PC-9 (cell line): ENCODE results near the gene GDPGP1.

Source experiments
- EZH2 ChIP-seq: fragments of 200-600 bp; sonication (generic); IDR thresholded peaks from 2 replicates; pipeline ENCODE4 v1.8.0; 2017; ENCODE audit warnings: antibody characterized with exemption, low read depth
- TF ChIP-seq, protein P1 (sequence below): fragments of 200-600 bp; sonication (generic); conservative IDR thresholded peaks from 2 replicates; pipeline ENCODE4 v1.6.1; 2017; ENCODE audit warnings: mixed run types, antibody characterized with exemption, mild to moderate bottlenecking, moderate library complexity

DNA sequence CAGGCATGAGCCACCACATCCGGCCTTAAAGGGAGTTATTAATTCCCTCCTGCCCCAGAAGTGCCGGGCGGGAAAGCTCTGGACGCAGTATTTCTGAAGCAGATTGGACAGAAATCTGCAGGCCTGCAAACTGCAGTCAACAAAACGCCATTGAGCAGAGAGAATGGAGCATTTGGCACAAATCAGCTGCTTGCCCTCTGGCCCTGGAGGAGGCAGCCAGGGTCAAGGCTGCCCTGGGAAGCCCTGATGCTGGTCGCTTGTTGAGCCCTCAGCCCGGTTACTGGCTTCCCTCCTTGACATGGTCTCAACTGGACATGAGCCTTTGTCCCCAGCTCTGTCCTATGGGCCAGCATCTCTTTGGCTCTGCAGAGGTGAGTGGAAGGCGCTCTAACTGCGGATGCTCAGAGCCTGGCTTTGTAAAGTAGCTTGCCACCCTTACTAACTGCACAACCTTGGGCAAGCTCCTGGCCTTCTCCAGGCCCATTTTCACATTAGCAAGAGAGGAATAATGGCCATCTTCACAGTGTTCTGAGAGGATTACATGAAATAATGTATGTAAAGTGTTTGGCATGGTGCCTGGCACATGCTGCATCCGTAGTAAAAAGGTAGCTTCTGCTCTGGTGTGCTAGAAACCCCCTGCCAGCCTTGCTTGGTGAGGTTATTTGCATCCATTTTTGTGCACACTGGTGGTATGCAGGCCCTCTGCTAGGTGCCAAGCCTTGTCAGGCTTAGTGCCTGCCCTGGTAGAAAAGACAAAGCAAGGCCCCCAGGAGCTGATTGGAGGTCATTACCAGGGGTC is 28.8 kb upstream of the GDPGP1 start:
- TF ChIP-seq, protein P1, sequence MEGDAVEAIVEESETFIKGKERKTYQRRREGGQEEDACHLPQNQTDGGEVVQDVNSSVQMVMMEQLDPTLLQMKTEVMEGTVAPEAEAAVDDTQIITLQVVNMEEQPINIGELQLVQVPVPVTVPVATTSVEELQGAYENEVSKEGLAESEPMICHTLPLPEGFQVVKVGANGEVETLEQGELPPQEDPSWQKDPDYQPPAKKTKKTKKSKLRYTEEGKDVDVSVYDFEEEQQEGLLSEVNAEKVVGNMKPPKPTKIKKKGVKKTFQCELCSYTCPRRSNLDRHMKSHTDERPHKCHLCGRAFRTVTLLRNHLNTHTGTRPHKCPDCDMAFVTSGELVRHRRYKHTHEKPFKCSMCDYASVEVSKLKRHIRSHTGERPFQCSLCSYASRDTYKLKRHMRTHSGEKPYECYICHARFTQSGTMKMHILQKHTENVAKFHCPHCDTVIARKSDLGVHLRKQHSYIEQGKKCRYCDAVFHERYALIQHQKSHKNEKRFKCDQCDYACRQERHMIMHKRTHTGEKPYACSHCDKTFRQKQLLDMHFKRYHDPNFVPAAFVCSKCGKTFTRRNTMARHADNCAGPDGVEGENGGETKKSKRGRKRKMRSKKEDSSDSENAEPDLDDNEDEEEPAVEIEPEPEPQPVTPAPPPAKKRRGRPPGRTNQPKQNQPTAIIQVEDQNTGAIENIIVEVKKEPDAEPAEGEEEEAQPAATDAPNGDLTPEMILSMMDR = no peak
- no peak for TF ChIP-seq EZH2
